Activated naive CD4-positive, alpha-beta T cell treated with anti-CD3 and anti-CD28 coated beads for 36 hours (primary cell): Measurements from ENCODE around the gene SUPT16H. TPM values are rescaled to one million over a fixed set of nuclear protein-coding genes. Genes with fewer than 3 reads are reported as not detected.
A peak's percentile ranks its signal among the peaks of the same experiment; 100 is the strongest.

ENCODE experiments used
- CTCF ChIA-PET: fragments of 350-600 bp; sonication (Branson Sonifier 250); formaldehyde crosslinking; loops from one replicate; lab custom pipeline; 2021; ENCODE audit warnings: antibody characterized with exemption; lab: Charles Lee
- DNase-seq: peaks from one replicate; pipeline ENCODE4 v3.0.0-alpha.2; 2020
- H3K27ac Mint-ChIP-seq: one replicate; pipeline ENCODE4 v1.8.0; 2021; ENCODE audit warnings: mild to moderate bottlenecking, mixed read lengths
- H3K27me3 Mint-ChIP-seq: one replicate; pipeline ENCODE4 v1.8.0; 2021; ENCODE audit warnings: low read depth, mixed read lengths
- H3K36me3 Mint-ChIP-seq: one replicate; pipeline ENCODE4 v1.8.0; 2021; ENCODE audit warnings: low read depth, mixed read lengths
- H3K4me1 Mint-ChIP-seq: one replicate; pipeline ENCODE4 v1.8.0; 2021; ENCODE audit warnings: low read depth, mixed read lengths
- H3K4me3 Mint-ChIP-seq: one replicate; pipeline ENCODE4 v1.8.0; 2021; ENCODE audit warnings: mild to moderate bottlenecking, moderate library complexity, mixed read lengths
- H3K9me3 Mint-ChIP-seq: one replicate; pipeline ENCODE4 v1.8.0; 2021; ENCODE audit warnings: mixed read lengths
- intact Hi-C: fragments of 100-400 bp; cut with micrococcal nuclease; formaldehyde crosslinking; loops from one replicate; pipeline ENCODE4 v1.15.1; 2023
- total RNA-seq, 2 experiments: library from RNA; stranded (reverse); gene quantifications; one replicate each; pipeline ENCODE4 v1.2.3, GENCODE V29; 2021

SUPT16H gene
- total RNA-seq, 2 experiments from 2014 or later = 164 to 165 TPM

DNA sequence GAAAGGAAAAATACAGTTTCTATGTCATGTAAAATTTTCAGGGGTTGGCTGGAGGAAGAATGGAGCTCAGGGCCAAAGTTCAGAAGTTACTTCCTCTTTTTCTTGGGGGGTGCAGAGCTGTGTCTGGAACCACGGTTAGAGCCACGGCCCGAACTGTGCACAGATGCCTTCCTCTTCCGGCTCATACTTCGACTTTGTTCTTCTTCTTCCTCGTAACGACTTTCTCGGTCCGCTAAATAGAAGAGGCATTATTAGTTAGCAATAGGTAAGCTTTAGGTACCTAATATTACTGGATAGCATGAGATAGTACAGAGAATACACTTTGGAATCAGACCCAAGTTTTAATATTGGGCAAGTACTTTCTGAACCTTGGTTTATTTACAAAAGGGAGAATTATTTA lies 31.2 kb downstream of the SUPT16H start:
- intact Hi-C loops = no loop called here
- H3K9me3 Mint-ChIP-seq = no peaks in the 10 kb centered on the region
- no peak for DNase-seq
- H3K4me1 Mint-ChIP-seq = no peaks in the 10 kb centered on the region
- CTCF ChIA-PET = interaction anchor here (0.6 kb wide), 1 partner anchor 35 kb away, joined by 3 read pairs; no protein-coding TSS in a partner anchor
- H3K4me3 Mint-ChIP-seq = no peak overlapping the region
- H3K27ac Mint-ChIP-seq = no peak overlapping the region
- H3K36me3 Mint-ChIP-seq = peaks cover 43% of the 10 kb centered on the region
- H3K27me3 Mint-ChIP-seq = no peaks in the 10 kb centered on the region

GRCh38 chr14:21350539-21350938 lies 33.3 kb downstream of the SUPT16H start:
- no peak overlapping the region for H3K4me3 Mint-ChIP-seq
- no peaks in the 10 kb centered on the region for H3K9me3 Mint-ChIP-seq
- peak overlapping the region; percentile 7 for H3K27ac Mint-ChIP-seq
- H3K36me3 Mint-ChIP-seq = peaks cover 31% of the 10 kb centered on the region
- no peaks in the 10 kb centered on the region for H3K27me3 Mint-ChIP-seq
- CTCF ChIA-PET = no interaction called here
- no peak for DNase-seq
- peaks cover 3% of the 10 kb centered on the region for H3K4me1 Mint-ChIP-seq
- intact Hi-C loops = no loop called here

- CTCF ChIA-PET = interaction anchor here (0.6 to 1.1 kb wide), 4 partner anchors 9 to 30 kb away, joined by 3 to 5 read pairs (median 3); no protein-coding TSS in a partner anchor
- no peak overlapping the region for H3K27ac Mint-ChIP-seq
- peaks cover 6% of the 10 kb centered on the region for H3K4me1 Mint-ChIP-seq
- no peak for DNase-seq
- intact Hi-C loops = no loop called here
- no peak overlapping the region for H3K4me3 Mint-ChIP-seq
- H3K27me3 Mint-ChIP-seq = no peaks in the 10 kb centered on the region
- peaks cover 7% of the 10 kb centered on the region for H3K36me3 Mint-ChIP-seq
- H3K9me3 Mint-ChIP-seq = no peaks in the 10 kb centered on the region
These were observed 36.6 kb downstream of the SUPT16H start for GRCh38 chr14:21347201-21347600.

DNA sequence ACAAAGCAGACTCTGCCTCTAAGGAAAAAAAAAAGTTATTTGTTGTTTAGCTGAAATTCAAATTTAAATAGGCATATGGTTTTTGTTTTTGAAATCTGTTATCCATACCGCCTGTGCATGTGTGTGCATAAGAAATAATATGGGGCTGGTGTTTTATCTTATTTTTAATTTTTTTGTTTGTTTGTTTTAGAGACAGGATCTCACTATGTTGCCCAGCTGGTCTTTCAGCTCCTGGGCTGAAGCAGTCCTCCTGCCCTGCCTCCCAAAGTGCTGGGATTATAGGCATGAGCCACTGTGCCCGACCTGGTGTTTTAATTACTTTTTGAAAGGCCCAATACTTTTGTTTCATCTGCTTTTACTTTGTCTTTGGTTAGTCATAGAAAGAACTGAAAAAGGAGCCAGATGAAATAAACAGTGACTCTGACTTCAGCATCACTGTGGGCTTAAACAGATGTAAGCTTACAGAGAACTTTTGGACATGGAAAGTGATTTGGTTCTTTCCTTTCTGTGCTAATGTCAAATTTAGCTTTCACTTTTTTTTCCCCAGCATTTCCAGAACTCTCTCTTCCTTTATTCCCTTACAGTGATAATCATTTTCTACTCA lies 37.2 kb downstream of the SUPT16H start:
- H3K9me3 Mint-ChIP-seq = no peaks in the 10 kb centered on the region
- peaks cover 6% of the 10 kb centered on the region for H3K4me1 Mint-ChIP-seq
- intact Hi-C loops = no loop called here
- H3K27me3 Mint-ChIP-seq = no peaks in the 10 kb centered on the region
- CTCF ChIA-PET = interaction anchor here (0.9 to 1.1 kb wide), 2 partner anchors 10 to 29 kb away, joined by 3 read pairs; no protein-coding TSS in a partner anchor
- H3K27ac Mint-ChIP-seq = no peak overlapping the region
- peaks cover 4% of the 10 kb centered on the region for H3K36me3 Mint-ChIP-seq
- no peak overlapping the region for H3K4me3 Mint-ChIP-seq
- DNase-seq = no peak

DNA sequence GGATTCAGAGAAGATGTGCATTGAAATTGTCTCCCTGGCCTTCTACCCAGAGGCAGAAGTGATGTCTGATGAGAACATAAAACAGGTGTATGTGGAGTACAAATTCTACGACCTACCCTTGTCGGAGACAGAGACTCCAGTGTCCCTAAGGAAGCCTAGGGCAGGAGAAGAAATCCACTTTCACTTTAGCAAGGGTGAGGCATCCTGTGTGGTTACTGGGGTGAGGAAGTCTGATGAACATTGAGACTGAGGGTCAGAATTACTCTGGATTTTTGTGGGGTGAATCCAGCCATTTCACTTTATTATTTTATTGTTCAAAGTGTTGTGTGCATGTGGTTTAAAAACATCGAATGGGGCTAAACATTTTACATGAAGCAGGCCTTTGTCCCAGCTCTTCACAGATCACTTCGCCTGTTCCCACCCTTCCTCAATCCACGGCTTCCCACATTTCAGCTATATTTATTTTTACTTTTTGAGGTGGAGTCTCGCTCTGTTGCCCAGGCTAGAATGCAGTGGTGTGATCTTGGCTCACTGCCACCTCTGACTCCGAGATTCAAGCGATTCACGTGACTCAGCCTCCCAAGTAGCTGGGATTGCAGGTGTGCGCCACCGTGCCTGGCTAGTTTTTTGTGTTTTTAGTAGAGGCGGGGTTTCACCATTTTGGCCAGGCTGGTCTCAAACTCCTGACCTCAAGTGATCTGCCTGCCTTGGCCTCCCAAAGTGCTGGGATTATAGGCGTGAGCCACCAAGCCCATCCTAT lies 40.6 kb downstream of the SUPT16H start:
- no peak overlapping the region for H3K27ac Mint-ChIP-seq
- CTCF ChIA-PET = interaction anchor here (0.7 kb wide), 1 partner anchor 97 kb away, joined by 3 read pairs; no protein-coding TSS in a partner anchor
- no peak overlapping the region for H3K4me3 Mint-ChIP-seq
- H3K27me3 Mint-ChIP-seq = no peaks in the 10 kb centered on the region
- H3K9me3 Mint-ChIP-seq = no peaks in the 10 kb centered on the region
- peaks cover 6% of the 10 kb centered on the region for H3K4me1 Mint-ChIP-seq
- intact Hi-C loops = no loop called here
- no peaks in the 10 kb centered on the region for H3K36me3 Mint-ChIP-seq
- no peak for DNase-seq

DNA sequence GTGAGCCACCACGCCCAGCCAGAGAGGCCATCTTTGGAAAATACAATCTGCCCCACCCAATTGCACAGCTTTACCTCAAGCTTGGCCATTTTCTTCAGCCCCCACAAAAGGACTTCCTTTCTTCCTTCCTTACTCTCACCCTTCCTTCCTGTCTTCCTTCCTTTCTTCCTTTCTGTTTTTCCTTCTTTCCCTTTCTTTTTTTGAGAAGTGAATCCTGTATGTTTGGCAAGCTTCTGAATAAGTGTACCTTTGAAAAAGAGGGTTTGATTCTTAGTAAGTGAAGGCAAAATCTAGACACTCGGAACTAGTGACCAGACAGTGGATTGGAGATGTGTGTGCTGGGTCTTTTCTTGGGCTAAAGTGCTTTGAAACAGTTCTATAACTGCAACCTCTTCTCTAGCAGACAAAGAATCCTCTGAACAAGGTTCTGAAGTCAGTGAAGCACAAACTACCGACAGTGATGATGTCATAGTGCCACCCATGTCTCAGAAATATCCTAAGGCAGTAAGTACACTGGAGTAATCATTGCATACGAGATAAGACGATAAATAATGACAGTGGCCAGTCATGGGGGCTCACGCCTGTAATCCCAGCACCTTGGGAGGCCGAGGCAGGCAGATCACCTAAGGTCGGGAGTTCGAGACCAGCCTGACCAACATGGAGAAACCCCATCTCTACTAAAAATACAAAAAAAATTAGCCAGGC lies 49.5 kb downstream of the SUPT16H start:
- CTCF ChIA-PET = interaction anchor here (0.6 kb wide), 1 partner anchor 21 kb away, joined by 3 read pairs; no protein-coding TSS in a partner anchor
- H3K36me3 Mint-ChIP-seq = no peaks in the 10 kb centered on the region
- H3K4me1 Mint-ChIP-seq = no peaks in the 10 kb centered on the region
- H3K9me3 Mint-ChIP-seq = no peaks in the 10 kb centered on the region
- no peak overlapping the region for H3K27ac Mint-ChIP-seq
- no peak for DNase-seq
- H3K27me3 Mint-ChIP-seq = no peaks in the 10 kb centered on the region
- H3K4me3 Mint-ChIP-seq = no peak overlapping the region
- intact Hi-C loops = loop anchor here (2.0 kb wide), 1 partner anchor 14 kb away; no protein-coding TSS in a partner anchor

DNA sequence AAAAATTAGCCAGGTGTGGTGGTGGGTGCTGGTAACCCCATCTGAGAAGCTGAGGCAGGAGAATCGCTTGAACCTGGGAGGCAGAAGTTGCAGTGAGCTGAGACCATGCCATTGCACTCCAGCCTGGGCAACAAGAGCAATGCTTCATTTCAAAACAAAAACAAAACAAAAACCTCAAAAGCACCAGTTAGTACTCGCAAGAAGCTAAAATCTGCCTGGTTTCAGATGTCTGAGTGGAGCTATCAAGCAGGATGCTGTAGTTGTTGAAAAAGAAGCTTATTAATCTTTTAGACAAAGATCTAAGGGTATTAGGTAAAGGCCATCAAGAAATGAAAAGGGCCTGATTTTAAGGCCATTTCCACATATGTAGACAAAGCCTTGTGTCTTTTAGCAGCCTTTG lies 50.9 kb downstream of the SUPT16H start:
- intact Hi-C loops = no loop called here
- CTCF ChIA-PET = interaction anchor here (1.0 kb wide), 1 partner anchor 26 kb away, joined by 3 read pairs; no protein-coding TSS in a partner anchor
- Mint-ChIP-seq H3K36me3 (no peaks in the 10 kb centered on the region), H3K27ac (no peak overlapping the region), H3K4me1 (no peaks in the 10 kb centered on the region), H3K27me3 (no peaks in the 10 kb centered on the region), H3K4me3 (no peak overlapping the region), H3K9me3 (no peaks in the 10 kb centered on the region)
- no peak for DNase-seq

DNA sequence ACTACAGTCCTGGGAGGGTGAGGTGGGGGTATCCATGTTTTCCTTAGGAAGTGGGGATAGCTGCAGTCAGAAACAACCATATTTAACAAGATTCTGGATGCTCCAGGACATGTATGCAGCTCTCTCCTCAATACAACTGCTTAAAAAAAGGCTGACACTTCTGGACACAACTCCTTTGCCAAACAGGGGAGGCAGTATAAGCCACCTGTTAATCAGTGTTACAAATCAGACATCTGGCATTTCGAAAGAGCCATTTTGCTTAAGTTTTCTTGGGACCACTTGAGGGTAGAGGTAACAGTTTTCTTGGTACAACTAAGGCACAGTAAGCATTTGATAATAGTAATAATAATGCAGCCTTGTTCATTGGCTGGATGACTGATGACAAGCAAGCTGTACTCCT lies 56.8 kb downstream of the SUPT16H start:
- no peaks in the 10 kb centered on the region for H3K4me1 Mint-ChIP-seq
- H3K27me3 Mint-ChIP-seq = no peaks in the 10 kb centered on the region
- intact Hi-C loops = no loop called here
- no peak overlapping the region for H3K27ac Mint-ChIP-seq
- no peaks in the 10 kb centered on the region for H3K9me3 Mint-ChIP-seq
- H3K36me3 Mint-ChIP-seq = no peaks in the 10 kb centered on the region
- CTCF ChIA-PET = interaction anchor here (1.2 kb wide), 1 partner anchor 19 kb away, joined by 3 read pairs; no protein-coding TSS in a partner anchor
- H3K4me3 Mint-ChIP-seq = no peak overlapping the region
- no peak for DNase-seq

GRCh38 chr14:21322716-21323115 lies 61.1 kb downstream of the SUPT16H start:
- intact Hi-C loops = no loop called here
- no peak overlapping the region for H3K4me3 Mint-ChIP-seq
- CTCF ChIA-PET = interaction anchor here (1.0 kb wide), 1 partner anchor 19 kb away, joined by 4 read pairs; no protein-coding TSS in a partner anchor
- H3K36me3 Mint-ChIP-seq = no peaks in the 10 kb centered on the region
- H3K27me3 Mint-ChIP-seq = no peaks in the 10 kb centered on the region
- peaks cover 8% of the 10 kb centered on the region for H3K4me1 Mint-ChIP-seq
- H3K27ac Mint-ChIP-seq = no peak overlapping the region
- H3K9me3 Mint-ChIP-seq = no peaks in the 10 kb centered on the region
- DNase-seq = no peak

DNA sequence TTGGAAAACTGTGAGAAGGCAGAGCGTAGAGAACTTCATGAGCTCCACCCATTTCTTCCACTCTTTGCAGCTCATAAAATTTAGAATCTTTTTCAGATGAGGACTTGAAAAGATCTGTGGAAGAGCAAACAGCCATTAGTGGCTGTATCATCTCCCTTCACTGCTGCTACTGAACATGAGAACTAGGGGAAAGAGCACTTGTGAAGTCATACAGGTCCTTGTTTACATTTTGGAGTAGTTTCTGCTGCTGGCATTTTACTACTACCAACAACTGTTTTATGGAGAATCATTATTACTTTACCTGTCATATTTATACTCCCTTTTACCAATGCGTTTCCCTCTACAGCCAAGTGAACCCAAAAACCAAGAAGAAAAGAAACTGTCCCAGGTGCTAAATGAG lies 62.9 kb downstream of the SUPT16H start:
- no peaks in the 10 kb centered on the region for H3K9me3 Mint-ChIP-seq
- CTCF ChIA-PET = no interaction called here
- no peak overlapping the region for H3K4me3 Mint-ChIP-seq
- intact Hi-C loops = no loop called here
- no peak for DNase-seq
- H3K27me3 Mint-ChIP-seq = no peaks in the 10 kb centered on the region
- no peak overlapping the region for H3K27ac Mint-ChIP-seq
- H3K36me3 Mint-ChIP-seq = no peaks in the 10 kb centered on the region
- H3K4me1 Mint-ChIP-seq = peaks cover 8% of the 10 kb centered on the region

DNA sequence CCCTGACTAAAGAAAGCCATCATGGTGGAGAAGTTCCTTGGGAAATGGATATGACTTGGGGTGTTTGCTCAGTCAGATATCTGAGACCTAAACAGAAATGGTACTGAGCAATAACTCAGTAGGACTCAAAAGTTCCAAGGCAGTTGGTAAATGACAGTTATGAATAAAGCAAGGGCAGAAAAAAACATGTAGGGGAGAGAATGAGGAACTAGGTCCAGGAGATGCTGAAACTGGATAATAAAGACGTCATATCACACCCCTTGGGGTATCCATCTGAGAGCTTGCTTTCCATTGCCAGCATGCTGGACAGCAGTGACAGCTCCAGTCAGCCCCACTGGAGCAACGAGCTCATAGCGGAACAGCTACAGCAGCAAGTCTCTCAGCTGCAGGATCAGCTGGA lies 66.4 kb downstream of the SUPT16H start:
- no peaks in the 10 kb centered on the region for H3K27me3 Mint-ChIP-seq
- intact Hi-C loops = no loop called here
- CTCF ChIA-PET = interaction anchor here (0.6 to 0.7 kb wide), 3 partner anchors 30 to 127 kb away, joined by 3 read pairs; no protein-coding TSS in a partner anchor
- no peak for DNase-seq
- no peak overlapping the region for H3K4me3 Mint-ChIP-seq
- peaks cover 8% of the 10 kb centered on the region for H3K4me1 Mint-ChIP-seq
- H3K36me3 Mint-ChIP-seq = no peaks in the 10 kb centered on the region
- H3K9me3 Mint-ChIP-seq = no peaks in the 10 kb centered on the region
- H3K27ac Mint-ChIP-seq = no peak overlapping the region

GRCh38 chr14:21313512-21313911 lies 70.3 kb downstream of the SUPT16H start:
- H3K27me3 Mint-ChIP-seq = no peaks in the 10 kb centered on the region
- no peaks in the 10 kb centered on the region for H3K36me3 Mint-ChIP-seq
- H3K9me3 Mint-ChIP-seq = no peaks in the 10 kb centered on the region
- no peak overlapping the region for H3K27ac Mint-ChIP-seq
- intact Hi-C loops = no loop called here
- peaks cover 10% of the 10 kb centered on the region for H3K4me1 Mint-ChIP-seq
- no peak overlapping the region for H3K4me3 Mint-ChIP-seq
- no peak for DNase-seq
- CTCF ChIA-PET = interaction anchor here (0.7 kb wide), 1 partner anchor 21 kb away, joined by 3 read pairs; no protein-coding TSS in a partner anchor
